Pons (tissue), 1 donor: ENCODE results near the gene SAMM50.

Source experiments
- DNase-seq: peaks from one replicate; pipeline ENCODE4 v3.0.0-alpha.2; 2016; ENCODE audit warnings: low spot score

The SAMM50 gene

DNA sequence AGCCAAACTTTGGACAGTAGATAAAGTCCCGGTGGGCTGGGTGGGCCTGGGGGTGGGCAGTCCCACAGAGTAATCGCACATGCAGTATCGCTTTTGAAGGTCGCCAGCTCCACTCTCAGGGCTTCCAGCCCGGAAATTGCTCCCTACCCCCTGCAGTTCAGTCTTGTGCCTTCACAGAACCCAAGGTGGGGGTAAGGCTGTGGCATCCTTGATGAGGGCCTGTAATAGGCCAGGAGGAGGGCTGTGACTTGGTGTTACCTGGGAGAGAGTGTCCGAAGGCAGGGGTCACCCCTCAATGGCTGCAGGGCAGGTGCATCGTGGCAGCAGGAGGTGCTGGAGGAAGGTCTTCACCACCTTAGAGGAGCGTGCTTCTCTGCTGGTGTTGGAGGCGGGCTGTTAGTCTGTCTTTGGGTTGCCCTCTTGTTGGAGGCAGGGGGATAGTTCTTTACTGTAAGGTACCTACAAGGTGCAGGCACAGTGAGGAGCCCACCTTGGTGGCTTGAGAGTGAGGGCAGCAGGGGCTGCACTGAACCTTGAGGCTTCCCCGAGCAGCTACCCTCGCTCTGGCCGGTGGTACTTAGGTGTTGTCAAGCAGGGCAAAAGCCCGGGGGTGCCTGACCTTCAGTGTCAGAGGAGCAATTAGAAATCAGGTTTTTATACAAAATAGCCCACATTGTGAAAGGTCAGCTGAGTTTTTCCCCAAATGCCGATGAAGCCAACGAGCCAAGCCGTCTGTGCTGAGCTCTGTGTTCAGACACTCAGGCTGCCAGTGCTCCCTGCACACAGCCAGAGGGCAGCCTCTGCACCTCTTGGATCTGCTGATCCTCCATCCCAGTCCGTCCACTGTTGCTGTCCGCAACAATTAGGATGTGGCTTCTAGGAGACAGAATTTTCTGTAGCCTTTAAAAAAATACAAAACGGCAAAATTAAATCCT is 21.9 kb downstream of the SAMM50 start:
- DNase-seq, result no peak

GRCh38 chr22:43978558-43978957 is 23.3 kb downstream of the SAMM50 start:
- DNase-seq, result no peak

- DNase-seq, result no peak
Measured at GRCh38 chr22:43980579-43980978, 25.3 kb downstream of the SAMM50 start.

GRCh38 chr22:43980996-43981395 is 25.8 kb downstream of the SAMM50 start:
- DNase-seq, result no peak

DNA sequence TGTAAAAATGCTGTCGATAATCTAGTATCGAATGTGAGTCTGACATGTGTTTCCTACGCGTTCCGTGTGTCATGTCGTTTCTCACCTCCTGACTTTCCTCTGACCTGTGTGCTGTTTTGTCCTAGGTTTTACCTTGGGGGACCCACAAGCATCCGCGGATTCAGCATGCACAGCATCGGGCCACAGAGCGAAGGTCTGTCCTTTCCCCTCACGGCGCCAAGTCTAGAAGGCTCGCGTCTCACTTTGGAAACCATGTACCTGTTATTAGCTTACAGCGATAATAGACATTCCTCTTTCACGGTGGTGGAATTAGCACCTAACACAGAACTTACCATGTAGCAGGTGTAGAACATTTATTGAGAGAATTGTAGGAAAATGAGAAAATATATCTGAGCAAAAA is 28.6 kb downstream of the SAMM50 start:
- DNase-seq, result no peak

GRCh38 chr22:43985532-43985931 is 30.3 kb downstream of the SAMM50 start:
- peak; percentile 70 for DNase-seq

- no peak for DNase-seq
Measured at GRCh38 chr22:43988116-43988820, 33.0 kb downstream of the SAMM50 start.

GRCh38 chr22:43988960-43989359 is 33.7 kb downstream of the SAMM50 start:
- DNase-seq, result no peak

DNA sequence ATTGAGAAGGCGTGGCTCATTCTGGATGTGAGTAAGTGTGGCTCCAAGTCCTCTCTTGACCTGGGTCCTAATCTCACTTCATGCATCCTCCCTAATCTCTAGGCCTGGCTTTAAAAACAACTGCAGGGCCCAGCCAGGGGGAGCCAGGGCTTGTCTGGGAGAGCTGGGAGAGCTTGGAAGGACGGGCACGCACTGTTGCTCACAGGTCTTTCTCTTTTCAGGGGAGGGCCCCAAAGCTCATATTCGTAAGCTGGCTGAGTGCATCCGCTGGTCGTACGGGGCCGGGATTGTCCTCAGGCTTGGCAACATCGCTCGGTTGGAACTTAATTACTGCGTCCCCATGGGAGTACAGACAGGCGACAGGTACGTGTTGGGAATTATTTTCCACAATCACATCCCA is 34.8 kb downstream of the SAMM50 start:
- no peak for DNase-seq

DNA sequence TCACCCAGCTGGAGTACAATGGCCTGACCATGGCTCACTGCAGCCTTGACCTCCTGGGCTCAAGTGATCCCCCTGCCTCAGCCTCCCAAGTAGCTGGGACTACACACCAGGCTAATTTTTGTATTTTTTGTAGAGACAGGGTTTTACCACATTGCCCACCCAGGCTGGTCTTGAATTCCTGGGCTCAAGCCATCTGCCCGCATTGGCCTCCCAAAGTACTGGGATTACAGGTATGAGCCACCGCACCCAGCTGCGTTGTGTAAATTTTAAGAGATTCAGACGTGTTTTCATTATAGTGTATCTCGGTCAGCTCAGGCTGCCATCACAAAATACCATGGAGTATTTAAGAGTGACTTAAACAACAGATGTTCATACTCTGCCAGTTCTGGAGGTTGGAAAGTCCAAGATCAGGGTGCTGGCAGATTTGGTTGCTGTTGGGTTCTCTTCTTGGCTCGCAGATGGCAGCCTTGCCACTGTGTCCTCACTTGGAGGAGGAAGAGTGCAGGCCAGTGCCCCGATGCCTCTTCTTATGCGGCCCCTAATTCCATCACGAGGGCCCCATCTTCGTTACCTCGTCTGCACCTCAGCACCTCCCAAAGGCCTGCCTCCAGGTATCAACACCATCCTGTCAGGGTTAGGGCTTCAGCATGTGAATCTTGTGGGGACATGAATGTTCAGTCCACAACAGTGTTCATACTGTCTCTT is 36.2 kb downstream of the SAMM50 start:
- DNase-seq, result no peak

GRCh38 chr22:43992331-43992821 is 37.1 kb downstream of the SAMM50 start:
- DNase-seq, result no peak

GRCh38 chr22:43993072-43993760 is 38.0 kb downstream of the SAMM50 start:
- DNase-seq, result peak; percentile 40

GRCh38 chr22:43994006-43994405 is 38.8 kb downstream of the SAMM50 start:
- DNase-seq, result no peak

DNA sequence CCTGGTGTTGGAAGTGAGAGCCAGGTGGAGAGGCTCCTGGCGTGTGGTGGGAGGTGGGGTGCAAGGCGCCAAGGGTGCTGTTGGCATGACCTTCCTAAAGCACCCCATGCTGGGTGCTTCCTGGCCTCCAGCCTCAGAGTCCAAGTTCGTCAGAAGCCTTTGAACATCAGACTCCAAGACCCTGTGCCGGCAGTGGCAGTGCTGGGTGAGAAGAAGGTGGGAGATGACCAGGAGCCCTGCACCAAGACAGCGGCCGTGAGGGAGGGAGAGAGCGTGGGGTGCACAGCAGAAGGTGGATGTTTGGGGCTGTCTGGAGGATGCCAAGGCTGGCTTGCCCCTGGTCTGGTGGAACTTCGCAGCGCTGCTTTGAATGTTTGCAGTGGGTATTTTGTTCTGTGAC is 39.2 kb downstream of the SAMM50 start:
- no peak for DNase-seq

DNA sequence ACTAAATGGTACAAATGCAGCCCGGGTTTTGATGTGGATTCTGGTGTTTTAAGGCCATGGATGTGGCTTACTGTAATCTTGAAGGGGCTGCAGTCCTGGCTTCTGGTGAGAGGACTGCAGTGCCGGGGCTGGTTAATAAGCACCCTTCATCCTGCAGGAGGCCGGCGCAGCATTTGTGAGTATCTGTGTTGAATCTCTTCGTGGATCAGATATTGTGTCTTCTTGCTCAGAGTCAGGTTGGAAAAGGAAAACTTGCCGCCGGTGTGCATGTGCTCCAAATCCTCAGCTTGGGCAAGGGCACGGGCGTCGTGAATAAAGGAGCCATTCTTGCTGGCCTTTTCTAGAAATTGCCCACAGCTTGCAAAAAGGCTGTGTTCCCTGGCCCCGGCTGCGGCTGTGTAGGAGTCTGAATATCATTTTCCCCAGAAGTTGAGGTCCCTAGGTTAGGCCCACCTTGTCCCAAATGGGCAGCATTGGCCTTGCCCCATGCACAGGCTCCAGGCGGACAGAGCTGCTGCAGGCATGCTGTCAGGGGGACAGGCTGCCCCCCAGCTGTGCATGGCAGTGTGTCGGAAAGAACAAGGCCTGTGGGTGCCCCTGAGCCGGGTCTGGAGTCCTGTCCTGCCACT is 39.9 kb downstream of the SAMM50 start:
- DNase-seq, result no peak

- no peak for DNase-seq
Measured at GRCh38 chr22:43995798-43996169, 40.5 kb downstream of the SAMM50 start.

- DNase-seq, result no peak
Measured at GRCh38 chr22:43996170-43996980, 41.1 kb downstream of the SAMM50 start.

DNA sequence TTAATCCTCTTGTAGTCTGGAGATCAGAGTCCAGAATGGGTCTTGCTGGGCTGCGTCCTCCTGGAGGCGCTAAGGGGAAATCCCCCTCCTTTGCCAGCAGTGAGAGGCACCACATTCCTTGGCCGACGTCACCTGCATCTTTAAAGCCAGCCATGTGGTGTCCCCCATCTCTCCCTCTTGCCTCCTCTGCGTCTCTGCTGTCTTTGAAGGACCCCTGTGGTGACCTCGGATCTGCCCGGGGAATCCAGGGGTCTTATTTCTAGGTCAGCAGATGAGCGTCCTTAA is 41.7 kb downstream of the SAMM50 start:
- no peak for DNase-seq

DNA sequence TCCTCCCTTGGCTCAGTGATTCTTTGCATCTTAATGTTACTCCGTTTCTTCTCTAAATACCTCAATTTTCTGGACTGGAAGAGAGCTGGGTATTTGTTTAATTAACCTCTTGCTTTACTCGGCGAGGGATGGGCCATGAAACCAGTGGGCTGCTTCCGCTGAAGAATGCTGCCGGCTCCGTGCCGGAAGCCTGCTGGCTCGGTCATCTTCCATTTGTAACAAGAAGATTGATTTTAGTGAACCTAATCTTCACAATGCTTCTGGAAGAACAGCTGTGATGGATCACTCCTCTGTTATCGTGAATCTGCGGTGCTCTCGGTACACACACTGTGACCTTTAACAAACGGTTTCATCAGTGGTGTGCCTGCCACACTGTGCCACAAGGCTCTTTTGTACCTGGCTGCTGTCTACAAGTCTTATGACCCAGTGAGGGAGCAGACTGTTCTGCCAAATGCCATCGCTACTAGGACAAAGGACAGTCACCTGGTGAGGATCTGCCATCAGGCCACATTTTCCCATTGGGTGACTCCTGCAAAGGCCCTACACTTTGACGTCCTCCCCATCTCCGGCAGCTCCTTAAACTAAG is 43.5 kb downstream of the SAMM50 start:
- DNase-seq, result no peak

- no peak for DNase-seq
Measured at GRCh38 chr22:43999378-43999777, 44.1 kb downstream of the SAMM50 start.
